Upper lobe of left lung (tissue), 6 donors: ENCODE data around the gene POMGNT1. TPM values are rescaled to one million over a fixed set of nuclear protein-coding genes. Genes with fewer than 3 reads are reported as not detected.
"Not testable (repeated sequence)": the region's sequence is repeated elsewhere in the genome, so short reads cannot be mapped to it uniquely, and the experiment has no call there.

ENCODE experiments used
- ATAC-seq, 2 donors: fragments of 200-7000 bp; cut with Tn5 transposase; one replicate each; pipeline ENCODE4 v1.9.1; 2022; ENCODE audit warnings: mild to moderate bottlenecking in 2 of 2, moderate library complexity in 2 of 2; ENCODE audit not compliant: low FRiP score in 2 of 2
- DNase-seq, 2 donors: peaks; one replicate each; pipeline ENCODE4 v3.0.0-alpha.2; 2019 to 2020
- H3K27ac ChIP-seq, 4 donors: fragments of 200-600 bp; sonication (generic); one replicate each; pipeline ENCODE4 v1.5.1; 2016 to 2019
- H3K27me3 ChIP-seq, 4 donors: fragments of 200-600 bp; sonication (generic); one replicate each; pipeline ENCODE4 v1.5.1; 2017 to 2019
- H3K36me3 ChIP-seq, 4 donors: fragments of 200-600 bp; sonication (generic); one replicate each; pipeline ENCODE4 v1.5.1; 2016 to 2019
- H3K4me1 ChIP-seq, 4 donors: fragments of 200-600 bp; sonication (generic); one replicate each; pipeline ENCODE4 v1.5.1; 2018 to 2019
- H3K4me3 ChIP-seq, 4 donors: fragments of 200-600 bp; sonication (generic); one replicate each; pipeline ENCODE4 v1.5.1; 2017 to 2019; ENCODE audit warnings: mild to moderate bottlenecking in 2 of 4, moderate library complexity in 1 of 4
- H3K9me3 ChIP-seq, 4 donors: fragments of 200-600 bp; sonication (generic); one replicate each; pipeline ENCODE4 v1.5.1; 2018 to 2019
- EP300 ChIP-seq, 4 donors: sonication (generic); formaldehyde crosslinking; IDR thresholded peaks; one replicate each; pipeline ENCODE4 v1.5.1; 2017; ENCODE audit warnings: antibody characterized with exemption in 4 of 4, control low read depth in 2 of 4
- POLR2A ChIP-seq, 4 donors: fragments of 450-650 bp; IDR thresholded peaks; one replicate each; pipeline ENCODE4 v1.5.1; 2016 to 2017; ENCODE audit warnings: antibody characterized with exemption in 4 of 4, mild to moderate bottlenecking in 2 of 4
- POLR2AphosphoS5 ChIP-seq, 2 donors: sonication (generic); formaldehyde crosslinking; IDR thresholded peaks; one replicate each; pipeline ENCODE4 v1.5.1; 2017; ENCODE audit warnings: antibody characterized with exemption in 2 of 2
- WGBS, 2 donors: methylation state at CpG; one replicate each; pipeline ENCODE4 v1.1.5; 2017 to 2018; 5-methylcytosine and 5-hydroxymethylcytosine counted together
- total RNA-seq, 6 donors: library from RNA; depleted of rRNA in 4 of 6; stranded (reverse); fragments of >200 nt in 4 of 6; gene quantifications; one replicate each; pipeline versions ENCODE4 v1.1.0 to v1.2.1, GENCODE V29; 2016 to 2021
- TF ChIP-seq, protein P1 (sequence below), 6 experiments: fragments of 450-650 bp in 4 of 6; fragments of 200-600 bp in 2 of 6; sonication (generic) in 2 of 6; IDR thresholded peaks; one replicate each; pipeline ENCODE4 v1.5.1; 2016 to 2019; ENCODE audit warnings: antibody characterized with exemption in 6 of 6
- donor health status: DM: no; HTN: no; CAD: no; lungs with moderate emphysema.
- donor health status: DM: no; HTN: yes; CAD: no; lungs with severe emphysema.

The POMGNT1 gene
- total RNA-seq, 6 donors from 2014 or later = 37.7 to 66.7 (median 47.5) TPM

- TF ChIP-seq POLR2A (IDR thresholded peaks at IDR 0.05) = no peak
- no peak for TF ChIP-seq POLR2AphosphoS5 (IDR thresholded peaks at IDR 0.05)
- TF ChIP-seq, protein P1, sequence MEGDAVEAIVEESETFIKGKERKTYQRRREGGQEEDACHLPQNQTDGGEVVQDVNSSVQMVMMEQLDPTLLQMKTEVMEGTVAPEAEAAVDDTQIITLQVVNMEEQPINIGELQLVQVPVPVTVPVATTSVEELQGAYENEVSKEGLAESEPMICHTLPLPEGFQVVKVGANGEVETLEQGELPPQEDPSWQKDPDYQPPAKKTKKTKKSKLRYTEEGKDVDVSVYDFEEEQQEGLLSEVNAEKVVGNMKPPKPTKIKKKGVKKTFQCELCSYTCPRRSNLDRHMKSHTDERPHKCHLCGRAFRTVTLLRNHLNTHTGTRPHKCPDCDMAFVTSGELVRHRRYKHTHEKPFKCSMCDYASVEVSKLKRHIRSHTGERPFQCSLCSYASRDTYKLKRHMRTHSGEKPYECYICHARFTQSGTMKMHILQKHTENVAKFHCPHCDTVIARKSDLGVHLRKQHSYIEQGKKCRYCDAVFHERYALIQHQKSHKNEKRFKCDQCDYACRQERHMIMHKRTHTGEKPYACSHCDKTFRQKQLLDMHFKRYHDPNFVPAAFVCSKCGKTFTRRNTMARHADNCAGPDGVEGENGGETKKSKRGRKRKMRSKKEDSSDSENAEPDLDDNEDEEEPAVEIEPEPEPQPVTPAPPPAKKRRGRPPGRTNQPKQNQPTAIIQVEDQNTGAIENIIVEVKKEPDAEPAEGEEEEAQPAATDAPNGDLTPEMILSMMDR (IDR thresholded peaks at IDR 0.05) = peak in 3 of 6 experiments; percentile 9 to 20 (median 17)
- WGBS, 2 donors = 64 to 68% methylated on average over 3 of the region's 3 CpGs
- Histone ChIP-seq H3K4me1 (peaks cover 6 to 19% (median 15%) of the 10 kb centered on the region in 4 donors), H3K27ac (no peak overlapping the region), H3K36me3 (no peaks in the 10 kb centered on the region), H3K4me3 (no peak overlapping the region), H3K9me3 (no peaks in the 10 kb centered on the region), H3K27me3 (no peaks in the 10 kb centered on the region)
- DNase-seq = no peak
- no peak for ATAC-seq
Measured at GRCh38 chr1:46244656-46245371, 46.6 kb upstream of the POMGNT1 start.

- H3K9me3 ChIP-seq, H3K36me3 ChIP-seq, DNase-seq, H3K27me3 ChIP-seq, H3K27ac ChIP-seq, ATAC-seq, H3K4me3 ChIP-seq: not testable (repeated sequence)
- H3K4me1 ChIP-seq = peaks cover 6 to 19% (median 15%) of the 10 kb centered on the region in 4 donors
- WGBS, 2 donors = 87 to 91% methylated on average over 3 of the region's 3 CpGs
Measured at GRCh38 chr1:46243831-46244230, 45.6 kb upstream of the POMGNT1 start.

DNA sequence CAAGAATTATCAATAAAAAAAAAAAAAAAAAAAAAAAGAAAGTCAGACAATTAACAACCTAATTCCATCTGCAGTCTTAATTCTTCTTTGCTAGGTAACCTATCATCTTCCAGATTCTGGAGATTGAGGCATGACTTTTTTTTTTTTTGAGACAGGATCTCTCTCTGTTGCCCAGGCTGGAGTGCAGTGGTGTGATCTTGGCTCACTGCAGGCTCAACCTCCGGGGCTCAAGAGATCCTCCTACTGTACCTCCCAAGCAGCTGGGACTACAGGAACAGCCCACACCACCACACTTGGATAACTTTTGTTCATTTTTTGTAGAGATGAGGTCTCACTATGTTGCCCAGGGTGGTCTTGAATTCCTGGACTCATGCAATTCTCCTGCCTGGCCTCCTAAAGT is 44.7 kb upstream of the POMGNT1 start:
- WGBS, 2 donors = 77 to 90% methylated on average over 1 of the region's 1 CpG
- ATAC-seq (no peak), DNase-seq (no peak)
- TF ChIP-seq EP300 (IDR thresholded peaks at IDR 0.05) (no peak), POLR2AphosphoS5 (IDR thresholded peaks at IDR 0.05) (no peak)
- Histone ChIP-seq H3K27me3 (no peaks in the 10 kb centered on the region), H3K36me3 (no peaks in the 10 kb centered on the region), H3K9me3 (no peaks in the 10 kb centered on the region), H3K27ac (no peak overlapping the region), H3K4me3 (no peak overlapping the region), H3K4me1 (peaks cover 2 to 12% (median 10%) of the 10 kb centered on the region in 4 donors)

- H3K27ac ChIP-seq, H3K9me3 ChIP-seq, H3K4me1 ChIP-seq, H3K36me3 ChIP-seq, H3K4me3 ChIP-seq, DNase-seq, ATAC-seq, H3K27me3 ChIP-seq: not testable (repeated sequence)
- no CpG with 5 or more reads among the region's 38 CpGs for WGBS, 2 donors
Measured at GRCh38 chr1:46241733-46242132, 43.5 kb upstream of the POMGNT1 start.

DNA sequence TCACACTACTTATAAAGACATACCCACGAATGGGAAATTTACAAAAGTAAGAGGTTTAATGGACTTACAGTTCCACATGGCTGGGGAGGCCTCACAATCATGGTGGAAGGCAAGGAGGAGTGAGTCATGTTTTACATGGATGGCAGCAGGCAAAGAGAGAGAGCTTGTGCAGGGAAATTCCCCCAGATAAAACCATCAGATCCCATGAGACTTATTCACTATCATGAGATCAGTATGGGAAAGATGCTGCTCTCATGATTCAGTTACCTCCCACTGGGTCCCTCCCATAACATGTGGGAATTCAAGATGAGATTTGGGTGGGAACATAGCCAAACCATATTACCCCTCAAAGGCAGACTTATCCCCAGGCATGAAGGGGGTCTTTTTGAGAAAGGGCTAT is 40.6 kb upstream of the POMGNT1 start:
- H3K27me3 ChIP-seq, H3K36me3 ChIP-seq, H3K4me3 ChIP-seq, ATAC-seq, H3K27ac ChIP-seq, DNase-seq, H3K9me3 ChIP-seq, H3K4me1 ChIP-seq: not testable (repeated sequence)
- WGBS, 2 donors = 44 to 58% methylated on average over 1 of the region's 1 CpG

- no peak for DNase-seq
- H3K4me1 ChIP-seq = no peaks in the 10 kb centered on the region
- H3K36me3 ChIP-seq = no peaks in the 10 kb centered on the region
- H3K27me3 ChIP-seq = no peaks in the 10 kb centered on the region
- no peak for ATAC-seq
- WGBS, 2 donors = 92 to 93% methylated on average over 4 of the region's 4 CpGs
- TF ChIP-seq POLR2A (IDR thresholded peaks at IDR 0.05) (no peak), EP300 (IDR thresholded peaks at IDR 0.05) (no peak), POLR2AphosphoS5 (IDR thresholded peaks at IDR 0.05) (no peak)
- TF ChIP-seq, protein P1 (IDR thresholded peaks at IDR 0.05) = no peak
- peaks cover 0 to 5% (median 0%) of the 10 kb centered on the region in 4 donors for H3K9me3 ChIP-seq
- H3K4me3 ChIP-seq = no peak overlapping the region
- no peak overlapping the region for H3K27ac ChIP-seq
Measured at GRCh38 chr1:46236882-46237281, 38.6 kb upstream of the POMGNT1 start.

DNA sequence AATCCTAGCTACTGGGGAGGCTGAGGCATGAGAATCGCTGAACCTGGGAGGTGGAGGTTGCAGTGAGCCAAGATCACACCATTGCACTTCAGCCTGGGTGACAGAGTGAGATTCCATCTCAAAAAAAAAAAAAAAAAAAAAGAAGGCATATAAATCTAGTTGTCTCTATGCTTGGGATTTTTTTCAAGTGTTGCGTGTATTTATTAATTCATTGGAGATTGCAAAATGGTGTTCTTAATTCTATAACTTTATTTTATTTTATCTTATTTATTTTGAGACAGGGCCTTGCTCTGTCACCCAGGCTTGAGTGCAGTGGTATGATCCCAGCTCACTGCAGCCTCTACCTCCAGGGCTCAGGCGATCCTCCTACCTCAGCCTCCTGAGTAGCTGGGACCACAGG is 33.0 kb upstream of the POMGNT1 start:
- H3K9me3 ChIP-seq, DNase-seq, H3K27me3 ChIP-seq, H3K4me1 ChIP-seq, H3K36me3 ChIP-seq, H3K4me3 ChIP-seq, H3K27ac ChIP-seq, ATAC-seq: not testable (repeated sequence)
- WGBS, 2 donors = 93 to 94% methylated on average over 3 of the region's 3 CpGs
